ENCODE results near the gene GRID1.

GRID1 gene

DNA sequence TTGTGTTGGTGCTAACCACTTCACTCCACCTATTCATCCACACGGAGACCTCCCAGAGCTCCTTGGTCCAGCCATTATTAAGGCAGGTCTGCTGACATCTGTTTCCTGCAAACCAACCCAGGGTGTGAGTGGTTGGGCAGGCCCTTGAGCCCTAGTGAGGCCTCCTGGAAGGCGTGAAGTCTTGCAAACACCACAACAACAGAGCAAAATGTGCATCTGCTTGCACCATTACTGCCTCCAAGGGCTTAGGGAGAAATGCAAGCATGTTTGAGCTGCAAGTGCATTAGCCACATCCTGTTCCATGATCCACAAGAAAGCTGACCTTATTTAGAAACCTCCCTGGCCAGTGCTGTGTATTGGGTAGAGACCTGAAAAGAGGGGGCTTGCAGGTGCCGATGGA is 325.5 kb downstream of the GRID1 start:
- H3K4me3 ChIP-seq (ENCODE audit: low read depth in 1 of 2, low read length in 1 of 2) = no peak overlapping the region
- no peaks in the 10 kb centered on the region for H3K9me3 ChIP-seq
- no peaks in the 10 kb centered on the region for H3K27me3 ChIP-seq
- no peak for TF ChIP-seq CTCF (IDR thresholded peaks at IDR 0.05)
- H3K36me3 ChIP-seq = no peaks in the 10 kb centered on the region
- no peaks in the 10 kb centered on the region for H3K4me1 ChIP-seq (ENCODE audit: control insufficient read depth in 1 of 2, insufficient read depth in 1 of 2, low read depth in 1 of 2, low read length in 1 of 2)
- H3K27ac ChIP-seq = no peak overlapping the region

- no peak overlapping the region for H3K27ac ChIP-seq
- no peaks in the 10 kb centered on the region for H3K27me3 ChIP-seq
- no peaks in the 10 kb centered on the region for H3K4me1 ChIP-seq (ENCODE audit: control insufficient read depth in 1 of 2, insufficient read depth in 1 of 2, low read depth in 1 of 2, low read length in 1 of 2)
- H3K4me3 ChIP-seq (ENCODE audit: low read depth in 1 of 2, low read length in 1 of 2) = no peak overlapping the region
- no peaks in the 10 kb centered on the region for H3K36me3 ChIP-seq
- no peaks in the 10 kb centered on the region for H3K9me3 ChIP-seq
- no peak for TF ChIP-seq CTCF (IDR thresholded peaks at IDR 0.05)
Observed at GRCh38 chr10:86038371-86038770, 328.2 kb downstream of the GRID1 start.

DNA sequence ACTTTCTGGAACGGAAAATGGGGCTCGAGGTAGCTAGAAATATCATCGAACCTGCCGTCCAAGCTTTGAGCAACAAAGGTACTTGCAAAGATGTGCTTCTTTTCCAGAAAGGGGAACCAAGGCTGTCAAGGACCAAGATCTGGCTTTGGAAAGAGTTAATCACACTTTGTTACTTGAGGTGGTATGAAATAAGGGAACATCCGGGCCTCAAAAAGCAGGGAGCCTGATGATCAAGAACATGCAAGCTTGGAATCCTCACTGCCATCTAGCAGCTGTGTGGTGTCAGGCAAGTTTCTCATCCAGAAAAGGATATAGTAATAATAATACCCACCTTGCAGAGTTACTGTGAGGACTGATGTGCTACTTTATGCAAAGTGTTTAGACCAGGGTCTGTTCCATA is 329.5 kb downstream of the GRID1 start:
- H3K4me1 ChIP-seq (ENCODE audit: control insufficient read depth in 1 of 2, insufficient read depth in 1 of 2, low read depth in 1 of 2, low read length in 1 of 2) = no peaks in the 10 kb centered on the region
- TF ChIP-seq CTCF (IDR thresholded peaks at IDR 0.05) = no peak
- no peaks in the 10 kb centered on the region for H3K36me3 ChIP-seq
- H3K4me3 ChIP-seq (ENCODE audit: low read depth in 1 of 2, low read length in 1 of 2) = no peak overlapping the region
- no peak overlapping the region for H3K27ac ChIP-seq
- H3K27me3 ChIP-seq = no peaks in the 10 kb centered on the region
- H3K9me3 ChIP-seq = no peaks in the 10 kb centered on the region

DNA sequence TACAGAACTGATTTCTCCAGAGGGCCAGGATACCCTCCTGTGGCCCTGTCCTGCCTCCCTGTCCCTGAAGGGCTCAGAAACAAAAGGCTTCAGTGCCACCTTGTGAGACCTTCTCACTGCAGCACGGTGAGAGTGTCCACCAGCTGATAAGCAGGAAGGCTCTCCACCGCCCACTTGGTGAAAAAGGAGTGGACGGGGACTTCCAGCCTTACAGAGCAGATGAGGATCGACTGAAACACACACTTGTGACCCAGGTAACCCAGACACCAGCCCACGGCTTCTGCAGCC is 330.1 kb downstream of the GRID1 start:
- Histone ChIP-seq H3K4me1 (ENCODE audit: control insufficient read depth in 1 of 2, insufficient read depth in 1 of 2, low read depth in 1 of 2, low read length in 1 of 2) (no peaks in the 10 kb centered on the region), H3K4me3 (ENCODE audit: low read depth in 1 of 2, low read length in 1 of 2) (no peak overlapping the region), H3K27me3 (no peaks in the 10 kb centered on the region), H3K27ac (no peak overlapping the region), H3K9me3 (no peaks in the 10 kb centered on the region), H3K36me3 (no peaks in the 10 kb centered on the region)
- TF ChIP-seq CTCF (IDR thresholded peaks at IDR 0.05) = no peak

DNA sequence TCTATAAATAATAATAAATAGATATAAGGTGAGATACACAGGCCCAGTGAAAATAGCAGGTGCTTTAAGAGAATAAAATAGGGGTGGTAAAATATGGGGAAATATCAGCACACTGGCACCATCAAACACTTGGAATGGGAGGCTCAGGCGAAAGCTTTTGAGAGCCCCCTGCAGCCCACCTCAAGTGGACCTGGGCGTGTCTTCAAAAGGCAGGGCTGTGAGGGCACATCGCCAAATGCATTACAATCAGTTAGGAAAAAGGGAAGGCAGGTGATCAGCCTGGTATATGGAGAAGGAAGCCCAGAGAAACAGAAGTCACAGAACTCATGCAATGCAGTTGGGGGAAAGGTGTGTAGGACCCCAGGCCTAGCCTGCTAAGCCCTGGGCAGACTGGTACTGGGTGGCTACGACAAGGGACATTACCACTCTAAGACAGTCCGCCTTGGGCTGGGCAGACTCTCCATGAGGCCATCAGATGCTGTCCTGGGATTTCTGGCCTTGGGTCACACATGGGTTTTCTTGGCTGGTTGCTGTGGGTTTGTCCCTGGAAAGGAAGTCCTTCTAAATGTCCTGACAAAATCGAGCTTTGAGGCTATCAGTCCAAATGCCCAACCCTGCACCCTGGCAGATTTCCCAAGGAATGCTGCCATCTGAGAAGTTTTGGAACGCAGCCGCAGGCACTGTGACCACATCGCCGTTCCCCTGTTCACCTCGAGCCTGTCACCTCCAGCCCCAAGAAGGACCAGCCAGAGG is 330.6 kb downstream of the GRID1 start:
- TF ChIP-seq CTCF (IDR thresholded peaks at IDR 0.05) = no peak

GRCh38 chr10:86034710-86035109 is 331.9 kb downstream of the GRID1 start:
- Histone ChIP-seq H3K9me3 (no peaks in the 10 kb centered on the region), H3K4me3 (ENCODE audit: low read depth in 1 of 2, low read length in 1 of 2) (no peak overlapping the region)
- TF ChIP-seq CTCF (IDR thresholded peaks at IDR 0.05) = no peak

More for the DNA sequence above, 330.6 kb downstream of the GRID1 start:
- H3K4me1 ChIP-seq (ENCODE audit: control insufficient read depth in 1 of 2, insufficient read depth in 1 of 2, low read depth in 1 of 2, low read length in 1 of 2) = no peaks in the 10 kb centered on the region
- no peak overlapping the region for H3K4me3 ChIP-seq (ENCODE audit: low read depth in 1 of 2, low read length in 1 of 2)
- no peak overlapping the region for H3K27ac ChIP-seq
- no peaks in the 10 kb centered on the region for H3K27me3 ChIP-seq
- H3K9me3 ChIP-seq = no peaks in the 10 kb centered on the region
- no peaks in the 10 kb centered on the region for H3K36me3 ChIP-seq

More at GRCh38 chr10:86034710-86035109, 331.9 kb downstream of the GRID1 start:
- H3K27me3 ChIP-seq = no peaks in the 10 kb centered on the region
- H3K27ac ChIP-seq = no peak overlapping the region
- no peaks in the 10 kb centered on the region for H3K4me1 ChIP-seq (ENCODE audit: control insufficient read depth in 1 of 2, insufficient read depth in 1 of 2, low read depth in 1 of 2, low read length in 1 of 2)
- H3K36me3 ChIP-seq = no peaks in the 10 kb centered on the region
